GM12873 (cell line): ENCODE results near the gene ANO3.

Source experiments
- CTCF ChIP-seq: IDR thresholded peaks from 2 replicates; pipeline ENCODE4 v1.5.1; 2012; ENCODE audit warnings: low read depth, mild to moderate bottlenecking, moderate library complexity, low read length, control low read depth; ENCODE audit not compliant: insufficient read depth; ENCODE audit errors: missing control alignments

The ANO3 gene

GRCh38 chr11:26365284-26365683, 33.4 kb downstream of the ANO3 start:
- TF ChIP-seq CTCF = no peak

- no peak for TF ChIP-seq CTCF
Measured at GRCh38 chr11:26377619-26378018, 45.7 kb downstream of the ANO3 start.

- no peak for TF ChIP-seq CTCF
Measured at GRCh38 chr11:26399336-26399735, 67.4 kb downstream of the ANO3 start.

- TF ChIP-seq CTCF = no peak
Measured at GRCh38 chr11:26410706-26411366, 78.9 kb downstream of the ANO3 start.

GRCh38 chr11:26412955-26413354, 81.0 kb downstream of the ANO3 start:
- TF ChIP-seq CTCF = no peak

GRCh38 chr11:26418386-26418912, 86.5 kb downstream of the ANO3 start:
- no peak for TF ChIP-seq CTCF

- TF ChIP-seq CTCF = no peak
Measured at GRCh38 chr11:26420331-26420730, 88.4 kb downstream of the ANO3 start.
